Left lobe of liver (tissue), 2 donors: ENCODE measurements around the gene ASB4. TPM values are rescaled to one million over a fixed set of nuclear protein-coding genes. Genes with fewer than 3 reads are reported as not detected.

Source experiments
- ATAC-seq: fragments of 200-7000 bp; cut with Tn5 transposase; one replicate; pipeline ENCODE4 v1.9.1; 2020; ENCODE audit warnings: mild to moderate bottlenecking, moderate library complexity
- DNase-seq: peaks from one replicate; pipeline ENCODE4 v3.0.0-alpha.2; 2020; ENCODE audit warnings: low spot score
- total RNA-seq: library from RNA; stranded (reverse); gene quantifications from one replicate; pipeline ENCODE4 v1.2.1, GENCODE V29; 2021
- donor health status: DM: no; HTN: no; CAD: no; lungs with moderate emphysema.
- donor health status: DM: no; HTN: yes; CAD: no.

Gene ASB4
- total RNA-seq, 1 donor from 2014 or later = 0.40 TPM

DNA sequence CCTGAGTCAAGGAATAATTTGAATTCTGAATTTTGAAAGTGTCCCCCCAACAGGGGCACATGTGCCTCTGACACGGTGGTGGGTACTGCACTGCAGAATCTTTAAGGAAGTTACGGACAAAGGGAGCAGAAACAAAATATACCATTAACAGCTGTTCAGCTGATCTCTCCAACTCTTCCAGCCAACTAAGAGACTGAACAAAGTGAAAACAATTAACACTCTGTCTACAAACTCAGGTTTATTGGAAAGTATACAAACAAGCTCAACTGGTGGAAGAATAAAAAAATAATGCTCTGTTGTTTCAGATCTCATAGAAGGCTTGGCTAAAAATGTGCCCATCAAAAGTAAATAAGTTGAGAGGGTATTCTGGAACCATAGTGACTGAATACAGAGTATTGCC is 34.4 kb downstream of the ASB4 start:
- ATAC-seq (no peak), DNase-seq (no peak)

DNA sequence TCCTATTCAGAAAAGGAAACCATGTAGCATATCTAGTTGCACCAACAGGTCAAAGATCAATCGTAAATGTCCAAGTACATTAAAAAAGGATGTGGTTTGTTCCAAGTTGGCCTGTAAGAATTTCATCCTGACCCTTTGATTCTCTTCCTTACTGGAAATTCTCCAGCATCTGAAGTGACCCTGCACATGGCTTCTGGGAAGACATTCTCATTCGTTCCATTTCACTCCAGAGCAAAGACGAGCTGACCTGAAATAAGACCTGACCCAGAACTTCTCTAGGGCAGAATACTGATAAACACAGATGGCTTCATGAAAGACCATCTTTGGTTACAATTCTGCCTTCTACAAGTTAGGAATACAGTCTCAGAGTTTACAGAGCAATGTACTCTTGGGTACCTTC is 39.8 kb downstream of the ASB4 start:
- ATAC-seq = peak; percentile 31

GRCh38 chr7:95526128-95526738 is 40.5 kb downstream of the ASB4 start:
- DNase-seq (no peak), ATAC-seq (no peak)

More for the DNA sequence above, 39.8 kb downstream of the ASB4 start:
- DNase-seq = no peak

DNA sequence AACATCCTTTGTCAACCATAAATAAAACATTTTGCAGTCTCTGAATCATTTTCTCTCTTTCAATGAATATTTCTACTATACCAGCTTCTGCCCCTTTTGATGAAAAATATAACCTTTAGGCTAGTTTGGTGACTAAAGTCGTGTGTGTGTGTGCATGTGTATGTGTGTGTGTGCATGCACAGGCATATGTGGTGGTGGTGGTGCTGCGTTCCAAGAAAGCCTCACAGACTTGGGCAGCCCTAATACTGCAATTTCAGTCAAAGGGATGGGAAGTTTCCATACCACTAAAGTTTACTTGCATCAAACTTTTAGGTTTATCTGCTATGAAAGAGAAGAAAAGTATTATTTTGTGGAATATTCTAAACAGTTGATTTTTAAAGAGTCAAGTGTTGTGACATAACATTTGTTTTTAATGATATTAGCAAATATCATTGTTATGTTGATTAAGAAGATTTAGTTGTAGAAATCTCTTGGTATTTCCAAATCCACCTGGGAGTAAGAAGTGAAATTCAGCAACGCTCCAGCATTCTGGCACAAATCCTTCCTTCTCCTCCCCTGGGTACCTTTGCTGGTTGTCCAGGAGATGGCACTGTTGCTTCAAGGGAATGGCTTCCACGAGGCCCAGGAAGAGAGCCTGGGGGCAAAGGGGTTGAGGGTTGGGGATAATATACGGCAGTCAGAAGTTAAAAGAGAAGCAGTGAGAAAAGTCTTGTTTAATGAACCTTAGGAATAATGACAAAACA is 41.5 kb downstream of the ASB4 start:
- DNase-seq (peak; percentile 61), ATAC-seq (peak; percentile 97)

- DNase-seq = no peak
- peak; percentile 28 for ATAC-seq
Measured at GRCh38 chr7:95527776-95528250, 42.1 kb downstream of the ASB4 start.

GRCh38 chr7:95529701-95530100 is 44.0 kb downstream of the ASB4 start:
- no peak for ATAC-seq

DNA sequence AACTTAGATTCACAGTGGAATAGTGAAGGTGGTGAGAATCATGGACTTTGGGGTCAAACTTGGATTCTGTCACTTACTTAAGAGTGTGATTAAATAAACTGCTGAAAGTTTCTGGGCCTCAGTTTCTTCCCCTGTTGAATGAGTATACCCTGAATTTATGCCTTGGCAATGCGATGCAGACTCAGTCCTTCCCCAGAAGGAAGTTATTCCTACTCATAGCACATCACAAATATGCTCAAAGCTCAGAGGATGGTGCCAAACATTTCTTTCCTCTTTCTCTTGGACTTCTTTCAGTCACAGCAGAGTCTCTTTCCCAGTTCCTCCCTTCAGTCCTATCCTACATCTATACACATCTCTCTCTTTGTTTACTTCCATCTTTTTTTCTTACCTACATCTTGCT is 45.1 kb downstream of the ASB4 start:
- DNase-seq = no peak
- no peak for ATAC-seq

More at GRCh38 chr7:95529701-95530100, 44.0 kb downstream of the ASB4 start:
- no peak for DNase-seq

GRCh38 chr7:95531605-95532219 is 46.0 kb downstream of the ASB4 start:
- DNase-seq = no peak
- ATAC-seq = no peak

DNA sequence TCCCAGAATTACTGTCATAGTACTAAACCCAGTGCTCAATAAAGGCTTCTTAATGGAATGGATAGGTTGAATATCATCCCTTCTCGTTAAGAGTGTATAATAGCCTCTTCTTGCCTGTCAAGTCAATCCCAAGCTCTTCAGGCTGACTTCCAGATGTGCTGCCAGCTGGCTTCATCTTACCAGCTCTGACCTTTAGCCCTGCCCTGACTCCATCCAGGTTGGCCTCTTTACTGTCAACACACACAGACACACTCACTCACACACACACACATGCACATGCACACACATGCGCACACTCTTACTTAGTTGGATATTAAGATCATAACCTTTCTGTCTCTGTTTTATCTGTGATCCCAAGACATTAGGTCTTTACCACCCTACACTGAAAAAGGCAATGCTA is 49.1 kb downstream of the ASB4 start:
- DNase-seq = peak; percentile 75
- peak; percentile 95 for ATAC-seq

DNA sequence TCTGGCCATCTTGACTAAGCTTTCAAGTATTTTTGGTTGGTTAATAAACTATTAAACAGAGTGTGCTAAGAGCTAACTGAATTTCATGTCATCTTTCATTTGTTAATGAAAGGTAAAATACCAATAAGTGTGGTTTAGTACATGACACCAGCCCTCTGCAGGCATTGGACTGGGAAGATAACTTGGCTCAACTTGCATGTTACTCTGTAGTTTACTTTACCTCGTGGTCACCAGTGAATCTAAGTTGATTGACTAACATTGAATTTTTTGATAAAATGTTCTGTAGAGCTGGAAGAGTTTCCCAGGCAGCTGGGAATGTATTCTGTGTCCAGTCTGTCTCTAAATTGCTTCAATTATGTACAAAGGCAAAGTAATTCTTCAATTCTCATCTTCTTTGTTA is 49.9 kb downstream of the ASB4 start:
- no peak for DNase-seq

GRCh38 chr7:95536656-95537311 is 51.0 kb downstream of the ASB4 start:
- DNase-seq = no peak
- ATAC-seq = peak; percentile 78

More for the DNA sequence above, 49.9 kb downstream of the ASB4 start:
- ATAC-seq = peak; percentile 47

DNA sequence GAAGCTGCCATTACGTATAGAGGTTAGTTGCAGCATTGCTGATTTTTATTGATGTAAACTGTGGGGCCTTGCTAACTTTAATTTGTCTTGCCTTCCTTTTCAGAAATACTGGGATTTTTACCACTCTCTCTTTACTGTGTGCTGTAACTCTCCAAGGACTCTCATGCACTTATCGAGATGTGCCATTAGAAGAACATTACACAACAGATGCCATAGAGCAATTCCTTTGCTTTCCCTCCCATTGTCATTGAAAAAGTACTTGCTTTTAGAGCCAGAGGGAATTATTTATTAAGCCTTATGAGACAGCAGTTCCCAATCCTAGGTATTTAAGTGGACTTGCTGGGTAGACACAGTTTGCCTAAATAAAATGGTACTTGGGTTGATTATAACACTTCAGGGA is 51.7 kb downstream of the ASB4 start:
- no peak for ATAC-seq
- DNase-seq = no peak

GRCh38 chr7:95539426-95539825 is 53.7 kb downstream of the ASB4 start:
- DNase-seq (no peak), ATAC-seq (no peak)

DNA sequence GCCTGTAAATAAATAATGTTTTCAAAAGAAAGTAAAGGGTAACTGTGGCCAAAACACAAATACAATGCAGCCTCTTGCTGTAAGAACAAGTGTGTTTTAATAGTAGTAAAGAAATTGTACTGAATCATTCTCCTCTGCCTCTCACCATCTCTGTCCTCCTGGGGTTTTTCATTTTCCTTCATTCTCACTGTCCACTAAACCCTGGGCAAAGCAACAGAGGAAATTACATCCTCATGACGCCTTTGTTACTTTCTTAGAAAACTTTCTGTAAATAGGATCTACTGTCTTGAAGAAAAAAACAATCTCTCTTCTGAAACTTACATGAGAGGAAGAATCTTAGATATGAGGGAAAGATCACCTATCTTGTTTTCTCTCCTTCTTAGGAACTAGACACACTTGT is 54.6 kb downstream of the ASB4 start:
- ATAC-seq = no peak
- DNase-seq = no peak

- DNase-seq = no peak
- ATAC-seq = no peak
Measured at GRCh38 chr7:95543312-95543711, 57.6 kb downstream of the ASB4 start.

DNA sequence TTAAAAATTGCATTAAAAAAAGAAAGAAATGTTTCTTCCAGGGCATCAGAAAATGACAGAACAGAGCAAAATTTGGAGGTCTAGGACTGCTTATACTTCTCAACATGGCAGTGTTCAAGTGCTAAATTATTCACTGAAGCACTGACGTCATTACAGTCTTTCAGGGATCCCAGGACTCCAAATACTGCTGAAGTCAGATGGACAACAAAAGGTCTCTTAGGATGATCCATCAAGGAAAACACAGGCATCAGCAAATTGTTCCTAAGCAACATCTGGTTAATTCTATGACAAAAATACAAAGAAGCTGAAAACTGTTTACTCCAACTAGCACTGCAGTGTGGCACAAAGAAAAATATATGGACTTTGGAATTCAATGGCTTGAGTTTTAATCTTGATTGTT is 58.4 kb downstream of the ASB4 start:
- DNase-seq (no peak), ATAC-seq (no peak)

GRCh38 chr7:95545007-95545615 is 59.4 kb downstream of the ASB4 start:
- ATAC-seq (peak; percentile 86), DNase-seq (peak; percentile 57)

- DNase-seq (no peak), ATAC-seq (no peak)
Measured at GRCh38 chr7:95545673-95546072, 59.9 kb downstream of the ASB4 start.

DNA sequence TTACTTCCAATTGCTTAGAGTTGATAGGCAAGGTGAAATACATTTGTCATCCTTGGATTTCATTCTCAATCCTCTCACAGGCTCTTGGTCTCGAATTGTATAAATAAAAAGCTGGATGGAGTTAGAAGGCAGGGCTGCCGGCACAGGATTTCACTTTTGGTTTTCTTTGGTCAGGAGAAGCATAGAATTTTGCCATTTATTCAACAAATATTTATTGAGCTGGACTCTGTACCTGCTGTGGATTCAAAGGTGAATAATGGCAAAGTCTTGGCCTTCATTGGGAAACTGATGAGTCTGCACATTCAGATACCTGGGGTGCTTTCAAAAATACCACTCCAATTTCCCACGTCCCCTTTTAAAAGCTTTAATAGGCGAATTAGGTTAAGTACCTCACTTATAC is 60.9 kb downstream of the ASB4 start:
- DNase-seq (peak; percentile 64), ATAC-seq (peak; percentile 37)

- DNase-seq = no peak
Measured at GRCh38 chr7:95547361-95548348, 61.9 kb downstream of the ASB4 start.

More at GRCh38 chr7:95547361-95548348, 61.9 kb downstream of the ASB4 start:
- ATAC-seq = no peak
